ENCODE data around the gene LRP2.
"Not testable (repeated sequence)": the region's sequence is repeated elsewhere in the genome, so short reads cannot be mapped to it uniquely, and the experiment has no call there.

The LRP2 gene

DNA sequence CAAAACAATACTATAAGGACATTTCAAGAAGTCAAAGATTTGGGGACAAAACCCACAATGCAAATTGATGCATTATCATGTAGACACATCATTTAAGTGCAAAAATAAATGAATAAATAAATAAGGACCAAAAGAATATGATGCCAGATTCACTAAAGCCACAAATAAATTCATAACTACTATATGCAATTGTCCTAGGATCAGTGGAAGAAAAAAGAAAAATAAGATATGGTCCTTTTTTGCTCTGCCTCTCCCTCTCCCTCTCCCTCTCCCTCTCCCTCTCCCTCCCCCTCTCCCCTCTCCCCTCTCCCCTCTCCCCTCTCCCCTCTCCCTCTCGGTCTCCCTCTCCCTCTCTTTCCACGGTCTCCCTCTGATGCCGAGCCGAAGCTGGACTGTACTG, 36.4 kb downstream of the LRP2 start:
- H3K4me1 ChIP-seq (ENCODE audit: control insufficient read depth, insufficient read depth, low read length); H3K27me3 ChIP-seq (ENCODE audit: control insufficient read depth, insufficient read depth, low read length); H3K36me3 ChIP-seq (ENCODE audit: control insufficient read depth, insufficient read depth, low read length); H3K27ac ChIP-seq (ENCODE audit: low read depth, low read length); H3K9ac ChIP-seq (ENCODE audit: low read depth, low read length); H3K9me3 ChIP-seq (ENCODE audit: control insufficient read depth, insufficient read depth, low read length); H3K4me3 ChIP-seq (ENCODE audit: low read depth, low read length): not testable (repeated sequence)

DNA sequence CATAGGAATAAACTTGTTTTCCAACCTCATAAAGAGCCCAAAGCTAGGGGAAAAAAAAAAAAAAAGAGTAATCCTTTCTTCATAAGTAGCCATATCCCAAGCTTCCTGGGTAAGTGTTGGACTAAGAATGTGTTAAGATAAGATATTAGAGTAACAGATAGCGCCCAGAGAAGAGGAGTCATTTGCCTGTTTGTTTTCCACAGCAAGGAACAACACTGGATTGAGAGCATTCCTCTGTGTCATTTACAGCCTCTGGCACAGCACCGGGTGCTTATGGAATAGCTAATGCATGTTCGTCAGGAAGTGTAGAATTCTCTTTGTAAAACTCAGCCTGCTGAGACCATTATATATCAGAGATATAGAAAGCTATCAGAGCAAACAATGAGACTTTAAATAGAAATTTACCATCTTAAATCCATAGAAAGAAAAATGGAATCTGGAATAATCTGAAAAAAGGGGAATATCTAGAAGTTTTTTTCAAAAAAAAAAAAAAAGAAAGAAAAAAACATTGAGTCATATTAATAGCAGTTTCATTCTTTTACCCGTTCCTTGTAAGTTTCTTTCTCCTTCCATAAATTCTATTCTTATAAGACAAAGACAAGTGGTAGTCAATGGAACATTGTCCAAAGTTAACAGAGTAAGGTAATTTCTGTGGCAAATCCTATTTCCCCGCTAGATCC, 37.6 kb downstream of the LRP2 start:
- no peaks in the 10 kb centered on the region for H3K4me1 ChIP-seq (ENCODE audit: control insufficient read depth, insufficient read depth, low read length)
- H3K4me3 ChIP-seq (ENCODE audit: low read depth, low read length), result no peak overlapping the region
- no peak overlapping the region for H3K27ac ChIP-seq (ENCODE audit: low read depth, low read length)
- no peaks in the 10 kb centered on the region for H3K27me3 ChIP-seq (ENCODE audit: control insufficient read depth, insufficient read depth, low read length)
- H3K36me3 ChIP-seq (ENCODE audit: control insufficient read depth, insufficient read depth, low read length), result no peaks in the 10 kb centered on the region
- no peak overlapping the region for H3K9ac ChIP-seq (ENCODE audit: low read depth, low read length)
- 0 out of 2 replicates have a peak, but pooled peaks cover 8% of the 10 kb centered on the region for H3K9me3 ChIP-seq (ENCODE audit: control insufficient read depth, insufficient read depth, low read length)

DNA sequence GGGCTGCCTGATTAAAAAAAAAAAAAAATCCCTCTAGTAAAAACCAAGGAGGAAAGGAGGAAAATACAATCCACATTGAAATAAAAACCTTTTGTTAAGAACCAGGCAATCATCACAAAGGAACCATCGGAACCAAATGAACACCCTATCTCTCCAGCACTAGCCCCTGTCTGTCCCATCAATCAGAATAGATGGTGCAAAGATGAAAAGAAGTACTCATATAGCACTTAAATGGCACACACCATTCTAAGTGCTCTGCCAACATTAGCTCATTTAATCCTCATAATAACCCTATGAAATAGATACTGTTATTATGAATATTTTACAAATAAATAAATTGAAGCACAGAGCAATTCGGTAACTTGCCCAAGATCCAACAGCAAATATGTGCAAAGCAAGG, 38.5 kb downstream of the LRP2 start:
- no peaks in the 10 kb centered on the region for H3K27me3 ChIP-seq (ENCODE audit: control insufficient read depth, insufficient read depth, low read length)
- no peak overlapping the region for H3K27ac ChIP-seq (ENCODE audit: low read depth, low read length)
- H3K9me3 ChIP-seq (ENCODE audit: control insufficient read depth, insufficient read depth, low read length), result 0 out of 2 replicates have a peak, but pooled peaks cover 5% of the 10 kb centered on the region
- no peak overlapping the region for H3K4me3 ChIP-seq (ENCODE audit: low read depth, low read length)
- H3K36me3 ChIP-seq (ENCODE audit: control insufficient read depth, insufficient read depth, low read length), result no peaks in the 10 kb centered on the region
- H3K9ac ChIP-seq (ENCODE audit: low read depth, low read length), result no peak overlapping the region
- no peaks in the 10 kb centered on the region for H3K4me1 ChIP-seq (ENCODE audit: control insufficient read depth, insufficient read depth, low read length)

DNA sequence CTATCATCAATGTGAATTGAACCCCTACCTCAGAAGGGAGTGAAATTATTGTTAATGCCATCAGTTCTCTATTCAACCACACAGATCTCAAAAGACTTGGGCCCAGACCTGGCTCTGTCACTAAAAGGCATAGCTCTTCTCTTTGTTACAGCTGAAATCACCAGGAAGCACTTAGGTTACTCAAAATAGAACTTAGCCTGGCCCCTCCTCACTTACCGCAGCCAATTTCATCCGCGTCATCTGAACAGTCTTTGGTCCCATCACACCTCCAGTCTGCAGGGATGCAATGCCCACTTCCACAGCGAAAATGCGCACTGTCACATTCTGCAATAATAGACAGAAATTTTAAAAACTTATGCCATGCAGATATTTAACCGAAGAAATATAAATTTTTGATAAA, 41.8 kb downstream of the LRP2 start:
- no peaks in the 10 kb centered on the region for H3K9me3 ChIP-seq (ENCODE audit: control insufficient read depth, insufficient read depth, low read length)
- H3K27ac ChIP-seq (ENCODE audit: low read depth, low read length), result no peak overlapping the region
- H3K36me3 ChIP-seq (ENCODE audit: control insufficient read depth, insufficient read depth, low read length), result no peaks in the 10 kb centered on the region
- H3K9ac ChIP-seq (ENCODE audit: low read depth, low read length), result no peak overlapping the region
- H3K4me1 ChIP-seq (ENCODE audit: control insufficient read depth, insufficient read depth, low read length), result no peaks in the 10 kb centered on the region
- H3K27me3 ChIP-seq (ENCODE audit: control insufficient read depth, insufficient read depth, low read length), result no peaks in the 10 kb centered on the region
- H3K4me3 ChIP-seq (ENCODE audit: low read depth, low read length), result no peak overlapping the region

DNA sequence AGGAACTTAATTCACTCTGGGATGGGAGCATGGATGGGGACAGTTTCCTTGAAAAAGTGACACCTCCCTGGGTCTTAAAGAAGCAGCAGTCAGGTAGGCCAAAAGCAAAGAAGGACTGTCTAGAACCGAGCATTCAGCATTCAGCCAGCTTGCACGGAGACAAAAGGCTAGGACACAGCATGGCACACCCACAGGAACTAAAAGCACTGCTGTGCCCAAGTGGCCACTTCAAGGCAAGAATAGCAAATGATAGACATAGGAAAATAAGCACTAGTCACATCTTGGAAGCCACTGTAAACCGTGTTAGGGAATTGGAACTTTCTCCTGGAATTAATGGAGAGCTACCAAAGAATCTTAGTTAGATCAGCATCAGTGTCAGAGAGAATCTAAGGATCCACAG, 47.0 kb downstream of the LRP2 start:
- H3K4me1 ChIP-seq (ENCODE audit: control insufficient read depth, insufficient read depth, low read length), result no peaks in the 10 kb centered on the region
- no peak overlapping the region for H3K9ac ChIP-seq (ENCODE audit: low read depth, low read length)
- no peaks in the 10 kb centered on the region for H3K9me3 ChIP-seq (ENCODE audit: control insufficient read depth, insufficient read depth, low read length)
- no peak overlapping the region for H3K27ac ChIP-seq (ENCODE audit: low read depth, low read length)
- H3K27me3 ChIP-seq (ENCODE audit: control insufficient read depth, insufficient read depth, low read length), result no peaks in the 10 kb centered on the region
- H3K4me3 ChIP-seq (ENCODE audit: low read depth, low read length), result no peak overlapping the region
- H3K36me3 ChIP-seq (ENCODE audit: control insufficient read depth, insufficient read depth, low read length), result no peaks in the 10 kb centered on the region

DNA sequence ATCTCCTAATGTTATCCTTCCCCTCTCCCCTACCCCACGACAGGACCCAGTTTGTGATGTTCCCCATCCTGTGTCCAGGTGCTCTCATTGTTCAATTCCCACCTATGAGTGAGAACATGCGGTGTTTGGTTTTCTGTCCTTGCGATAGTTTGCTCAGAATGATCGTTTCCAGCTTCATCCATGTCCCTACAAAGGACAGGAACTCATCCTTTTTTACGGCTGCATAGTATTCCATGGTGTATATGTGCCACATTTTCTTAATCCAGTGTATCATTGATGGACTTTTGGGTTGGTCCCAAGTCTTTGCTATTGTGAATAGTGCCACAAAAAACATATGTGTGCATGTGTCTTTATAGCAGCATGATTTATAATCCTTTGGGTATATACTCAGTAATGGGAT, 54.0 kb downstream of the LRP2 start:
- H3K27ac ChIP-seq (ENCODE audit: low read depth, low read length); H3K9ac ChIP-seq (ENCODE audit: low read depth, low read length); H3K4me1 ChIP-seq (ENCODE audit: control insufficient read depth, insufficient read depth, low read length); H3K9me3 ChIP-seq (ENCODE audit: control insufficient read depth, insufficient read depth, low read length); H3K27me3 ChIP-seq (ENCODE audit: control insufficient read depth, insufficient read depth, low read length); H3K36me3 ChIP-seq (ENCODE audit: control insufficient read depth, insufficient read depth, low read length); H3K4me3 ChIP-seq (ENCODE audit: low read depth, low read length): not testable (repeated sequence)

DNA sequence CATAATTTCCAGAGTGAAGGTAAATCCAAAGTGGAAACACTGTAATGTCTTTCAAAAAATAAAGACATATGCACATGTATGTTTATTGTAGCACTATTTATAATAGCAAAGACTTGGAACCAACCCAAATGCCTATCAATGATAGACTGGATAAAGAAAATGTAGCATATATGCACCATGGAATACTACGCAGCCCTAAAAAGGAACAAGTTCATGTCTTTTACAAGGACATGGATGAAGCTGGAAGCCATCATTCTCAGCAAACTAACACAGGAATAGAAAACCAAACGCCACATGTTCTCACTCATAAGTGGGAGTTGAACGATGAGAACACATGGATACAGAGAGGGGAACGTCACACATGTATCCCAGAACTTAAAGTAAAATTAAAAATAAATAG, 57.6 kb downstream of the LRP2 start:
- not testable (repeated sequence) for H3K4me3 ChIP-seq (ENCODE audit: low read depth, low read length); H3K27ac ChIP-seq (ENCODE audit: low read depth, low read length); H3K9ac ChIP-seq (ENCODE audit: low read depth, low read length); H3K36me3 ChIP-seq (ENCODE audit: control insufficient read depth, insufficient read depth, low read length); H3K27me3 ChIP-seq (ENCODE audit: control insufficient read depth, insufficient read depth, low read length); H3K9me3 ChIP-seq (ENCODE audit: control insufficient read depth, insufficient read depth, low read length)
- H3K4me1 ChIP-seq (ENCODE audit: control insufficient read depth, insufficient read depth, low read length), result peaks cover 21% of the 10 kb centered on the region

DNA sequence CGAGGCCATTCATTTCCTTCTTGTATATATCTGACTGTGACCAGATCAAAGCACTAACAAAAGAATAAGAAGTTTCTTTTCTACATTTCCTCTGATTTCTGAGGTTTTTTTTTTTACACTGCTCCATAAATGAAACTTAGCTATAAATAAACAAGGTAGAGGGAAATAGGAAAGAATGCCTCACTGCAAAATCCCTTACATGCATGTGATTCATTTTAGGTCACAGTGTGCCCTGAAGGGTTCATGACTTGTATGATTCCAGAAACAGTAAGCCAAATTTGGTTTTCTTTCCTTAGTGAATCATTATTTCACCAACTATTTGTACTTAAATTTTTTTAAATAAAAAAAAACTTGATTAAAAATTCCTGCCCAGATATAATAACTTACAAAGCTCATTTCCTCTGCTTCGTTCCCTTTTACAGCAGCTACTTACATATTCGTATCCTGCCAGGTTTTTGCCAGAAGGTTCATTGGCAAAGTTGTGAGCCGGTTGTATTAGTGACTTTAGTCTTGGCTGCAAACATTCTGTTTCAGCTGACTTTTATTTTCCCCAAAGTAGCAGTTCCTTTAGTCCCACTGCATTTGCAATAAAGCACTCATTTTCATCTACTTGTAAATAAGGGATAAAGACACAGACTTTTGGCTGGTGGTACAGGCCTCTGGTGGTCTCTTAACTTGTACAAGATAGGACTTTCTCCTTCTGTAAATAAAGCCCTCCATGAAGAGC, 58.6 kb downstream of the LRP2 start:
- H3K4me1 ChIP-seq (ENCODE audit: control insufficient read depth, insufficient read depth, low read length), result peaks cover 21% of the 10 kb centered on the region
- no peaks in the 10 kb centered on the region for H3K27me3 ChIP-seq (ENCODE audit: control insufficient read depth, insufficient read depth, low read length)
- H3K4me3 ChIP-seq (ENCODE audit: low read depth, low read length), result no peak overlapping the region
- H3K36me3 ChIP-seq (ENCODE audit: control insufficient read depth, insufficient read depth, low read length), result no peaks in the 10 kb centered on the region
- no peak overlapping the region for H3K27ac ChIP-seq (ENCODE audit: low read depth, low read length)
- no peaks in the 10 kb centered on the region for H3K9me3 ChIP-seq (ENCODE audit: control insufficient read depth, insufficient read depth, low read length)
- no peak overlapping the region for H3K9ac ChIP-seq (ENCODE audit: low read depth, low read length)

DNA sequence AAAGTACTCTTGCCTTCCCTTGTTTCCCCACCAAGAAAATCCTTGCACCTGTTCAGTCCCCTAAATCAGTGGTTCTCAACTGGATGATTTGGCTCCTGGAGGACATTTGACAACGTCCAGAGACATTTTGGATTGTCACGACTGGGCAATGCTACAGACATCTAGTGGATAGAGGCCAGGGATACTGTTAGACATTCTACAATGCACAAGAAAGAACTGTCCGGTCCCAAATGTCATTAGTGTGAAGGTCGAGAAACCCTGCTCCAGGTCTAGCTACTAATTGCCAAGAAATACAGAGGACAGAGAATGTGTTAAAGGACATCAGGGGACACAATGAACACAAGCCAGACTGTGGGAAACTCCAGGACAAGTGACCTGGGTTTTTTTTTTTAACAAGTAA, 60.0 kb downstream of the LRP2 start:
- H3K27ac ChIP-seq (ENCODE audit: low read depth, low read length), result no peak overlapping the region
- H3K4me3 ChIP-seq (ENCODE audit: low read depth, low read length), result no peak overlapping the region
- H3K4me1 ChIP-seq (ENCODE audit: control insufficient read depth, insufficient read depth, low read length), result peaks cover 21% of the 10 kb centered on the region
- no peaks in the 10 kb centered on the region for H3K9me3 ChIP-seq (ENCODE audit: control insufficient read depth, insufficient read depth, low read length)
- no peak overlapping the region for H3K9ac ChIP-seq (ENCODE audit: low read depth, low read length)
- H3K27me3 ChIP-seq (ENCODE audit: control insufficient read depth, insufficient read depth, low read length), result no peaks in the 10 kb centered on the region
- H3K36me3 ChIP-seq (ENCODE audit: control insufficient read depth, insufficient read depth, low read length), result no peaks in the 10 kb centered on the region

DNA sequence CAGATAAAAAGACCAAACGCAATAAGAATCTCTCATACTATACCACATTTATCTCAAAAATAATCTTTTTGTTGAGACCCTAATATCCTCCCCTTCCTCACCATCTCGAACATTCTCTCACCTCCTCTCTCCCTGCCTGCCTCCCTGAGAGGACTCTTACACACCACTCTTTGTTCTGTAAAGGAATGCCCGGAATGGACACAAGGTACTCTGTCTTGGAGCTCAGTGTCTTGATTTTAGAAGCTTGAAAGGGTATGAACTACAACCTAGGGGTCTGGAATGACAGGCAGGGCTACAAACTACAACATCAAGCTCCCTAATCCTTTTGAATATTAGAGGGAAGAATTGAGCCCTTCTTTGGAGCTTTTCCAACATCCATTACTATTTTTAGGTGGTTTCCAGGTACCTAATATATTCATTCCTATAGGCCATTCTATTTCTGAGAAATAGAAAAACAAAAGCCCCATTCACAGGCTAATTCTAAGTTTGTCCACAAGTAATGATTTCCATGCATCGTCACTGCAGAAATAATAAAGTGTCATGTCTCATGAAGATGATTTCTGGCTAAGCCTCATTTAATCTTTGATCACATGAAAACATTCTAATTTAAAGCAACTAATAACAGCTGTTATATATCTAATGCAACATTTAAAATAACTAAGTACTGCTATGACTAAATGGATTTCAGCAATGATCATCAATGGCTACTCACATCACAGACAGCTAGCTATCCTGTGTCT, 60.6 kb downstream of the LRP2 start:
- peaks cover 21% of the 10 kb centered on the region for H3K4me1 ChIP-seq (ENCODE audit: control insufficient read depth, insufficient read depth, low read length)
- no peaks in the 10 kb centered on the region for H3K9me3 ChIP-seq (ENCODE audit: control insufficient read depth, insufficient read depth, low read length)
- H3K36me3 ChIP-seq (ENCODE audit: control insufficient read depth, insufficient read depth, low read length), result no peaks in the 10 kb centered on the region
- no peak overlapping the region for H3K4me3 ChIP-seq (ENCODE audit: low read depth, low read length)
- H3K27me3 ChIP-seq (ENCODE audit: control insufficient read depth, insufficient read depth, low read length), result no peaks in the 10 kb centered on the region
- H3K9ac ChIP-seq (ENCODE audit: low read depth, low read length), result no peak overlapping the region
- H3K27ac ChIP-seq (ENCODE audit: low read depth, low read length), result no peak overlapping the region

Data from HUES48 (cell line).